Subcutaneous adipose tissue (tissue), 4 donors: ENCODE measurements around the gene MAB21L3. TPM values are rescaled to one million over a fixed set of nuclear protein-coding genes. Genes with fewer than 3 reads are reported as not detected.

Experiments
- total RNA-seq, 4 donors: library from RNA; depleted of rRNA; stranded (reverse); fragments of >200 nt; gene quantifications; one replicate each; pipeline ENCODE4 v1.1.0, GENCODE V29; 2016
- TF ChIP-seq, protein P1 (sequence below): fragments of 450-650 bp; IDR thresholded peaks from one replicate; pipeline ENCODE4 v1.5.1; 2016; ENCODE audit warnings: low read depth, mild to moderate bottlenecking, control low read depth, antibody characterized with exemption, moderate library complexity

Gene MAB21L3
- total RNA-seq, 4 donors from 2014 or later, result 0.75 to 6.3 (median 2.4) TPM

DNA sequence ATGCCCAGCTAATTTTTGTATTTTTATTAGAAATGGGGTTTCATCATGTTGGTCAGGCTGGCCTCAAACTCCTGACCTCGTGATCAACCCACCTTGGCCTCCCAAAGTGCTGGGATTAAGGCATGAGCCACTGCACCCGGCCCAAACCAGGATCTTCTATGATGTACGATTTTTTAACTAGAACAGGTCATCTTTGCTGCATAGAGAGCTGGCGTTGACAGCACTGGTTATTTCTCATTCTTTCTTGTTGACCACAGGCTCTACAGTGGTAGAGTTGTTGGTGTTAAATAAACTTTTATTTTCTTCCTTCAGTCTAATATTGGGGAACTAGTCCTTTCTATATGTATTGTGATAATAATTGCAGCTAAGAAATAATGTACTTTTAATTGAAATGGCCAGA, 3.8 kb upstream of the MAB21L3 start:
- TF ChIP-seq, protein P1, sequence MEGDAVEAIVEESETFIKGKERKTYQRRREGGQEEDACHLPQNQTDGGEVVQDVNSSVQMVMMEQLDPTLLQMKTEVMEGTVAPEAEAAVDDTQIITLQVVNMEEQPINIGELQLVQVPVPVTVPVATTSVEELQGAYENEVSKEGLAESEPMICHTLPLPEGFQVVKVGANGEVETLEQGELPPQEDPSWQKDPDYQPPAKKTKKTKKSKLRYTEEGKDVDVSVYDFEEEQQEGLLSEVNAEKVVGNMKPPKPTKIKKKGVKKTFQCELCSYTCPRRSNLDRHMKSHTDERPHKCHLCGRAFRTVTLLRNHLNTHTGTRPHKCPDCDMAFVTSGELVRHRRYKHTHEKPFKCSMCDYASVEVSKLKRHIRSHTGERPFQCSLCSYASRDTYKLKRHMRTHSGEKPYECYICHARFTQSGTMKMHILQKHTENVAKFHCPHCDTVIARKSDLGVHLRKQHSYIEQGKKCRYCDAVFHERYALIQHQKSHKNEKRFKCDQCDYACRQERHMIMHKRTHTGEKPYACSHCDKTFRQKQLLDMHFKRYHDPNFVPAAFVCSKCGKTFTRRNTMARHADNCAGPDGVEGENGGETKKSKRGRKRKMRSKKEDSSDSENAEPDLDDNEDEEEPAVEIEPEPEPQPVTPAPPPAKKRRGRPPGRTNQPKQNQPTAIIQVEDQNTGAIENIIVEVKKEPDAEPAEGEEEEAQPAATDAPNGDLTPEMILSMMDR, result no peak

DNA sequence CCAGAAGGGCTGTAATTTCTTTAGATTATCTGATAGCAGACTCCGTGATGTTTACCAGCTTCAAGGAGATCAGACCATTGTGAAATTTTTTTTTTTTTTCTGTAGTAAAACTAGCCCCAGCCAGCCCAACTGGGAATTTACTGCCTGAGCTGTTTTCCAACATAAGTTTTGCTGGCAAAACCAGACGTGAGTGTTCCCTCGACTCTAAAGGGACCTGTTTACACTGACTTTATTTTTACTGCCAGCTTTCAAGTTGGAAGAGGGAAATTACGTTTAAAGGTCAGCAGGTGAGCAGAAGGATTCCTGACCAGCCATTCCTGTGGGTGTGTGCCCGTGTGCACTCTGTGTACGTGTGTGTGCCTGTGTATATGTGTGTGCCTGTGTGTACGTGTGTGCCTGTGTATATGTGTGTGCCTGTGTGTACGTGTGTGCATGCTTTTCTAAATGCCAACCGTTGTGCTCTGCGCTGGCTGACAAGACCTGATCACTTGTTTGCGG, 374 bp downstream of the MAB21L3 start:
- TF ChIP-seq, protein P1, result no peak

DNA sequence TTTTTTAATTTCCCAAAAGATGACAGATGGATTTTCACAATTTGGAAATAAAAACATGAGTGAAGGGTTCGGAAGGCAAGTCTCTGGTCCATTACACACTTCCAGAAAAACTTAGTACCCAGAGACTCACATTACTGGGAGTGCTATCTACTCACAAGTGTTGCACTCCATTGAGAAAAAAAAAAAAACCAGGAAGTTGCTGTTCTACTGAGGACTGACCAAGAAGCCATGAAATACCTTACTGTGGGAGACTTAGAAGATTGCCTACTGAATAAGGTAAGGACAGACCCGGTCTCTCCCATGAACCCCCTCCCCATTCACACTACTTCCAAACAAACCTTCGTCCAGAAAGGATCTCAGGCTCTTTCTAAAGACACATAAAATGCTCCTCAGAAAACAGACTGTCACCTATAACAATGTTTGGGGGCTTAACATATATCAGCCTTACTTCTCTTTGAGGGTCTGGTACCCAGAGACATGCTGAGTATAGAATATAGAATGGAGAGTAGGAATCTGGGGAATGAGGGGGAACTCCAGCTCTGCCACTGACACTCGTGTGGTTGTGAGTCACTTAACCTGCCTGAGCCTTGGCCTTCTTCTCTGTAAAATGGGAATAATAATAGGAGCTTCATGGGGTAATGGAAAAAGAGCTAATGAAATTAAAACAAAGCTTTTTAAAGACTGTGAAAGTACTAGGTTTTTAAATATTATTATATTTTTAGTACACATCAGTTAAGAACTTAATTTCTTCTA, 1.4 kb downstream of the MAB21L3 start:
- TF ChIP-seq, protein P1, result no peak

DNA sequence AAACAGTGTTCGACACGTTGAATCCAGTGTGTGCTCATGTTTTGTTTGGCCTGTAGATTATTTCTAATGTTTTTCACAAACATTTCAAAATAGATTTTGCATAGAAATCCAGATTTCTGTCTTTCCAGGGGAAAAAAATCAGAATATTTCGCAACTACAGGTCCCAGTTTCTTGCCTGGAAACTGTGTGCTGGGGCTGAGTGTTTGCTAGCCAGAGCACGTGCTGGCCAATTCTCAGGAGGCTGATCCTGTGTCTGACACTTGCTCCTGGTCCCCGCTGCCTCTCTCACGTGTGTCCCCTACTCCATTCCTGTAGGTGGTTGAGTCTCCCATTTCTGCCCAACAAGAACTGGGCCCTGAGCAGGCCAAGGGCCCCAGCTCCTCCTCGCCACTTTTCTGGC, 2.4 kb downstream of the MAB21L3 start:
- TF ChIP-seq, protein P1, result no peak

DNA sequence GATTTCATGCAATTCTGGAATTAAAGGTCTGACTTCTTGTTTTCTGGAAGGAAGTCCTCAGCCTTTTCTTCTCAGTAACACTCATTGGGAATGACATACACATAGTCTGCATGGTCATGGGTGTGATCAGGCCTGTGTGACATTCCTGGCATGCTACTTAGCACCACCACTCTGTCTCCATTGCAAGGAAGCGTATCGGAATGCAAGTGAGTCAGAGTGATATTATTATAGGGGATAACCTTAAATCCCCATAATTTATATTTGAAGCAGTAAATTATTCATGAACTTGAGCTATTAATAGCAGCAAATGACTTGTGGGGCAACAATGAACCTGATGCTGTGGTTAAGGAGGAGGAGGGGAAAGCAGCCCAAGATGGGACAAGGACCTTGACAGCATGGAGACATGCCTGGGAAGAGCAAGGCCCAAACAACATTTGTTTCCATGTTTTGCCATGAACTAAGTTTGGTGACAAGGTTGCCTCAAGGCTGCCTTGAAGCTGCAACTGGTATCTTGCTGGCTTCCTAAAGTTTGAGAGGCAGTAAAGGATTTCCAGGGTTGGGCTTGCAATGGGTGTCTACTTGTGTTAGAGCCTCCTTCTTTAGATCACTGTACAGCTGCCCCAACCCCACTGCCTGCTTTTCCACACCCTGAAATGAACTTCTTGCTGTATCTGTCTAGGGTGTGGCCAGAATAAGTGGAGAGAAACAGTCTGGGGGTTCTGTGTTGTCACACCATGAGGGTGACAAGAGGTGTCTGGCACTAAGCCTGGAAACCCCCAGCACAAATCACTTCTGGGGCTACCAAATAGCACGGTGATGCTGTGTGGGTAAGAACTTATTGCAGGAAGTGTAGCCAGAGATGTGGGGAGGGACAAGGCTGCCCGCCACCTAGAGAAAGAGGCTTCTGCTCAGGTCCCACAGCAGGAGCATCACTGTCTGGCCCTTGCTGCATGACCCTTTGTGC, 4.6 kb downstream of the MAB21L3 start:
- TF ChIP-seq, protein P1, result no peak

DNA sequence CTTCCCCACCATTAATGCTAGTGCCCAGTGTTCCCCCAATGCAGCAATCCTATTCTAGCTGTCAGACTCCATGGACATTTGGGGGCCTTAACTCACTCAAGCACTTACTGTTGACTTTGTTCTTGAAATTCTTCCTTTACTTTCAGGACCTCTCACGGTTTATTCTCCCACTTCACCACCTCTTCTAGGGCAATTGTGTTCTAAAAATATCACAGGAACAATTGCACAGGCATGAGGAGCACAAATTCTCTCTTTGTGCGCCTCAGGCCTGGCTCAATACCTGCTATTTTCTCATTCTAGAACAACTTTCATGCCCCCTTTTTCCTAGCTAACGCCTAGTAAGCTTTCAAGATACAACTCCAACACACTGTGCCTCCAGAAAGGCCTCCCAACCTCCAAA, 7.3 kb downstream of the MAB21L3 start:
- TF ChIP-seq, protein P1, result no peak

DNA sequence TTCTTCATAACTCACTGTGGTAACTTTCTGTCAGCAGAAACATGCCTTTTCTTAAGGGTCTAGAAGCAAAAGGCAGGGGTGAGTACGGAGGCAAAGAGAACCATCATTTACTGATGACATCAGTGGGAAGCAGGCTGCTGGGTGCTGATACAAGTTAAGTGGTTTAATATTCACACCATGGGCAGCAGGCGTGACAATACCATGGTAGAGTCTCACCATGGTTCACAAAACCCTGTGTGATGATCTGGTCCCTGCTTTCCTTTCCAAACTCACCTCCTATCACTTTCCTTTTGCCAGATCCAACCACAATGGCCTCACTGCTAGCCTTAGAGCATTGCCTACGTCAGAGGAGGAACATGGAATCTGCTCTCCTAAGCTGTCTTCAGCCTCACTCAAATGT, 8.7 kb downstream of the MAB21L3 start:
- TF ChIP-seq, protein P1, result no peak
